ENCODE measurements around the gene STRN4.
A peak's percentile ranks its signal among the peaks of the same experiment; 100 is the strongest.

STRN4 gene

GRCh38 chr19:46720503-46721239 is 25.6 kb downstream of the STRN4 start:
- peaks cover 21% of the 10 kb centered on the region for H3K4me1 Mint-ChIP-seq (ENCODE audit: low read depth)
- no peaks in the 10 kb centered on the region for H3K9me3 Mint-ChIP-seq
- H3K27ac Mint-ChIP-seq = no peak overlapping the region
- DNase-seq (ENCODE audit: low spot score) = no peak
- no peaks in the 10 kb centered on the region for H3K27me3 Mint-ChIP-seq (ENCODE audit: low read depth)
- H3K36me3 Mint-ChIP-seq (ENCODE audit: low read depth) = peaks cover 42% of the 10 kb centered on the region
- no peak overlapping the region for H3K4me3 Mint-ChIP-seq

GRCh38 chr19:46719629-46720502 is 26.4 kb downstream of the STRN4 start:
- H3K27ac Mint-ChIP-seq = no peak overlapping the region
- no peaks in the 10 kb centered on the region for H3K27me3 Mint-ChIP-seq (ENCODE audit: low read depth)
- no peak for DNase-seq (ENCODE audit: low spot score)
- peaks cover 46% of the 10 kb centered on the region for H3K36me3 Mint-ChIP-seq (ENCODE audit: low read depth)
- H3K9me3 Mint-ChIP-seq = no peaks in the 10 kb centered on the region
- H3K4me1 Mint-ChIP-seq (ENCODE audit: low read depth) = peaks cover 21% of the 10 kb centered on the region
- no peak overlapping the region for H3K4me3 Mint-ChIP-seq

- H3K9me3 Mint-ChIP-seq = no peaks in the 10 kb centered on the region
- peaks cover 25% of the 10 kb centered on the region for H3K4me1 Mint-ChIP-seq (ENCODE audit: low read depth)
- peak overlapping the region; percentile 95 for H3K4me3 Mint-ChIP-seq
- DNase-seq (ENCODE audit: low spot score) = no peak
- H3K36me3 Mint-ChIP-seq (ENCODE audit: low read depth) = peaks cover 43% of the 10 kb centered on the region
- H3K27ac Mint-ChIP-seq = peak overlapping the region; percentile 62
- H3K27me3 Mint-ChIP-seq (ENCODE audit: low read depth) = no peaks in the 10 kb centered on the region
Measured at GRCh38 chr19:46718934-46719622, 27.2 kb downstream of the STRN4 start.

- no peaks in the 10 kb centered on the region for H3K27me3 Mint-ChIP-seq (ENCODE audit: low read depth)
- H3K4me1 Mint-ChIP-seq (ENCODE audit: low read depth) = peaks cover 29% of the 10 kb centered on the region
- peak; percentile 69 for DNase-seq (ENCODE audit: low spot score)
- peaks cover 47% of the 10 kb centered on the region for H3K36me3 Mint-ChIP-seq (ENCODE audit: low read depth)
- peak overlapping the region; percentile 95 for H3K4me3 Mint-ChIP-seq
- no peaks in the 10 kb centered on the region for H3K9me3 Mint-ChIP-seq
- peak overlapping the region; percentile 95 for H3K27ac Mint-ChIP-seq
Measured at GRCh38 chr19:46718157-46718933, 27.9 kb downstream of the STRN4 start.

GRCh38 chr19:46717716-46718143 is 28.5 kb downstream of the STRN4 start:
- peak overlapping the region; percentile 95 for H3K4me3 Mint-ChIP-seq
- H3K4me1 Mint-ChIP-seq (ENCODE audit: low read depth) = peaks cover 31% of the 10 kb centered on the region
- peak; percentile 24 for DNase-seq (ENCODE audit: low spot score)
- peaks cover 49% of the 10 kb centered on the region for H3K36me3 Mint-ChIP-seq (ENCODE audit: low read depth)
- H3K9me3 Mint-ChIP-seq = no peaks in the 10 kb centered on the region
- peak overlapping the region; percentile 95 for H3K27ac Mint-ChIP-seq
- H3K27me3 Mint-ChIP-seq (ENCODE audit: low read depth) = no peaks in the 10 kb centered on the region

- H3K4me1 Mint-ChIP-seq (ENCODE audit: low read depth) = peaks cover 31% of the 10 kb centered on the region
- H3K4me3 Mint-ChIP-seq = peak within 1 kb of the TSS; percentile 95
- H3K27me3 Mint-ChIP-seq (ENCODE audit: low read depth) = no peaks in the 10 kb centered on the region
- peaks cover 50% of the 10 kb centered on the region for H3K36me3 Mint-ChIP-seq (ENCODE audit: low read depth)
- peak; percentile 87 for DNase-seq (ENCODE audit: low spot score)
- H3K9me3 Mint-ChIP-seq = no peaks in the 10 kb centered on the region
- H3K27ac Mint-ChIP-seq = peak within 1 kb of the TSS; percentile 95
Measured at GRCh38 chr19:46717034-46717715, 29.1 kb downstream of the STRN4 start, which contains the start of gene PRKD2. Gene PRKD2, minus strand, starts transcription at chr19:46717114. Its CDS starts 744 bp downstream, at chr19:46716370.

- no peaks in the 10 kb centered on the region for H3K27me3 Mint-ChIP-seq (ENCODE audit: low read depth)
- H3K36me3 Mint-ChIP-seq (ENCODE audit: low read depth) = peaks cover 46% of the 10 kb centered on the region
- no peak for DNase-seq (ENCODE audit: low spot score)
- peaks cover 29% of the 10 kb centered on the region for H3K4me1 Mint-ChIP-seq (ENCODE audit: low read depth)
- H3K4me3 Mint-ChIP-seq = peak overlapping the region; percentile 95
- peak overlapping the region; percentile 95 for H3K27ac Mint-ChIP-seq
- H3K9me3 Mint-ChIP-seq = no peaks in the 10 kb centered on the region
Measured at GRCh38 chr19:46716672-46717033, 29.6 kb downstream of the STRN4 start.

- no peak for DNase-seq (ENCODE audit: low spot score)
- peaks cover 48% of the 10 kb centered on the region for H3K36me3 Mint-ChIP-seq (ENCODE audit: low read depth)
- peak overlapping the region; percentile 95 for H3K4me3 Mint-ChIP-seq
- H3K27ac Mint-ChIP-seq = peak overlapping the region; percentile 95
- H3K9me3 Mint-ChIP-seq = no peaks in the 10 kb centered on the region
- peaks cover 30% of the 10 kb centered on the region for H3K4me1 Mint-ChIP-seq (ENCODE audit: low read depth)
- no peaks in the 10 kb centered on the region for H3K27me3 Mint-ChIP-seq (ENCODE audit: low read depth)
Measured at GRCh38 chr19:46715975-46716671, 30.1 kb downstream of the STRN4 start.

- Mint-ChIP-seq H3K27ac (peak overlapping the region; percentile 95), H3K4me3 (peak overlapping the region; percentile 95), H3K9me3 (no peaks in the 10 kb centered on the region), H3K36me3 (ENCODE audit: low read depth) (peaks cover 48% of the 10 kb centered on the region), H3K27me3 (ENCODE audit: low read depth) (no peaks in the 10 kb centered on the region), H3K4me1 (ENCODE audit: low read depth) (peaks cover 32% of the 10 kb centered on the region)
- no peak for DNase-seq (ENCODE audit: low spot score)
Measured at GRCh38 chr19:46715620-46715974, 30.7 kb downstream of the STRN4 start.

GRCh38 chr19:46714444-46715106 is 31.7 kb downstream of the STRN4 start:
- peak overlapping the region; percentile 95 for H3K4me3 Mint-ChIP-seq
- DNase-seq (ENCODE audit: low spot score) = peak; percentile 37
- H3K4me1 Mint-ChIP-seq (ENCODE audit: low read depth) = peaks cover 31% of the 10 kb centered on the region
- no peaks in the 10 kb centered on the region for H3K9me3 Mint-ChIP-seq
- no peaks in the 10 kb centered on the region for H3K27me3 Mint-ChIP-seq (ENCODE audit: low read depth)
- peak overlapping the region; percentile 95 for H3K27ac Mint-ChIP-seq
- H3K36me3 Mint-ChIP-seq (ENCODE audit: low read depth) = peaks cover 51% of the 10 kb centered on the region

GRCh38 chr19:46713781-46714443 is 32.3 kb downstream of the STRN4 start:
- peaks cover 25% of the 10 kb centered on the region for H3K4me1 Mint-ChIP-seq (ENCODE audit: low read depth)
- peaks cover 51% of the 10 kb centered on the region for H3K36me3 Mint-ChIP-seq (ENCODE audit: low read depth)
- no peaks in the 10 kb centered on the region for H3K27me3 Mint-ChIP-seq (ENCODE audit: low read depth)
- peak overlapping the region; percentile 95 for H3K27ac Mint-ChIP-seq
- peak overlapping the region; percentile 95 for H3K4me3 Mint-ChIP-seq
- DNase-seq (ENCODE audit: low spot score) = peak; percentile 45
- no peaks in the 10 kb centered on the region for H3K9me3 Mint-ChIP-seq

All from T-helper 2 cell treated with Interferon-gamma antibody and Interleukin-4, amounts not matched to agents 5 μg/mL and 100 μg/mL, for 36 hours (primary cell).